Skeletal muscle cell (primary cell): Measurements from ENCODE around the gene JAKMIP3.

Experiments
- DNase-seq: peaks from one replicate; pipeline ENCODE4 v3.0.0-alpha.2; 2010; ENCODE audit warnings: low read depth
- H3K4me3 ChIP-seq: 2 replicates; pipeline ENCODE4 v1.5.1; 2011; ENCODE audit warnings: low read depth, mild to moderate bottlenecking, control low read depth, low read length, moderate library complexity

JAKMIP3 gene

DNA sequence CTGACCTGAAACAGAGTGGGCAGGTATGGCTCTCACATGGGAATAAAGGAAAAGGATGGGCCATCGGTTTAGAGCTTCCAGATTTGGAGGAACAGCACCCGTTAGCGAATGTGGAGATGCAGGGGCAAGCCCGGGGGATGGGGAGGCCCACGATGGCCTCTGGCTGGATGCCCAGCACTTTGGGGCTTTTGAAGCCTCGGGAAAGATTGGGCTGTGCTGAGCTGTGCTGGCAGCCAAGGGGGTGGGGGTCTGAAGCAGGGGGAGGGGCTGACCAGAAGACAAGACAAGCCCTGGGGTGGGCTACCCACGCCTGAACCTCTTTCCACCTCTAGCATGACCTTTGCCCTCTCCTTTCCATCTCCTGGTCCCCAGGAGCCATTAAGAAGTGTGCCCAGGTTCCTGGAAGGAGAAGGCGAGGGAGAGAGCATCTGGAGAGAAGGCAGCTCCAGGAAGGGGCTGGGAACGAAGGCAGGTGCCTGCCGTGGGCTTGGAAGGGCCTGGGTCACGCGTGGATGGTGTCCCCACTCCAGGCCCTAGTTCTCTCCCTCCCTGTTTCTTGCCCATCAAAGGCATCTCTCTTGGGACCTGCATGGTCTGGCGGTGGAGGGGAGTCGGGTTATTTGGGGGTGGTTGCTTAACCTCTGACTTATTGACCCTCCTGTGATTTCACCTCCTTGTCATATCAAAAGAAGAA is 39.7 kb downstream of the JAKMIP3 start:
- no peak for DNase-seq

DNA sequence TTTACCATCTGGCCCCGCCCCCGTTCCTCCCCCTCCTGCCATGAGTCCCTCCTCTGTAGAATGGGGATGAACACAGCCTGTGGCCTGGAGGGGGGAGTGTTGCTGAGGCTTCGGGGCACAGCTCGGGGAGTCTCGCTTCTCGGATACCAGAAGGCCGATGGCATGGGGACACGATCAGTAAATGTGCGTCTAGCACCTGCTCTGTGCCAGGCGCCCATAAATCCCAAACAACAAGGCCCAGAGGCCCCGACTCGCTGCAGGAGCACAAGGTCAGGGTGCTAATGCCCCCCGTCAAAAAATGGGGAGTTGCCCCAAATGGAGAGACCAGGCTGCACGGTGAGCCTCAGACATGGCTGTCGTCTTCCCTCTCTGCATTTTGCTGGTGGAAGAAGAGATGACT is 40.7 kb downstream of the JAKMIP3 start:
- H3K4me3 ChIP-seq, result no peak overlapping the region
- no peak for DNase-seq

More for the DNA sequence above, 39.7 kb downstream of the JAKMIP3 start:
- no peak overlapping the region for H3K4me3 ChIP-seq

DNA sequence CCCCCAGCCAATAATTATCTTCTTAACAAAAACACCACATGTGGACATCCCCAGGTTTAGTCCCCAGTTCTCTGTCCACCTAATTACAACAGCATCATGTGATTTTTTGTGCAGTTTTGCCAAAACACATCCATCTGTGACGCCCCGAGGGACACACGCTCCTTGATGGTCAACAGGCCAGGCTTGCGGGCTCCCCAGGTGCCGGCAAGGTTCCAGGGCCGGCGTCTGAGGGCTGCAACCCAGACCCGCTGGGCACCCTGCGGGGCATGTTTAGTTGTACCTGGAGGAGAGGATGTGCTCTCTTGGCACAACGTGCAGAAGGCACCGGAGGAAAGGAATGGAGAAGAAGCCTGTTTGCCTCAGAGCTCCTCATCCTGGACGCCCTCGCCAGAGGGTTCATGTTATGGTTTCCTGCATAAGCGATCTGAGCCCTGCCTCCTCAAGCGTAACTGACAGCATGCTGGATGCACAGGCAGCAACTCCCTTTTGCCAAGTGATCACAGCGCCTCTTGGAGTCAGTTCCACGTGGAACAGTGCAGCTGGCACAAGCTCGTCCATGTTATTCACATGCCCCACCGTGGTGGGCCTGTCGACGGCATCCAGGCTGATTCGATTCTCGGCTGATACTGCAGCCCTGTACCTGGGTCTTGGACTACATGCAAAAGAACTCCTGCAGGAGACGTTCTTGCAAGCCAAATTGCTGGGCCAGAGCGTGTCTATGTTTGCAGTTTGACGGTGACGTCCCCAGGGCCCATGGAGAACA is 41.6 kb downstream of the JAKMIP3 start:
- DNase-seq, result no peak
- H3K4me3 ChIP-seq, result no peak overlapping the region

DNA sequence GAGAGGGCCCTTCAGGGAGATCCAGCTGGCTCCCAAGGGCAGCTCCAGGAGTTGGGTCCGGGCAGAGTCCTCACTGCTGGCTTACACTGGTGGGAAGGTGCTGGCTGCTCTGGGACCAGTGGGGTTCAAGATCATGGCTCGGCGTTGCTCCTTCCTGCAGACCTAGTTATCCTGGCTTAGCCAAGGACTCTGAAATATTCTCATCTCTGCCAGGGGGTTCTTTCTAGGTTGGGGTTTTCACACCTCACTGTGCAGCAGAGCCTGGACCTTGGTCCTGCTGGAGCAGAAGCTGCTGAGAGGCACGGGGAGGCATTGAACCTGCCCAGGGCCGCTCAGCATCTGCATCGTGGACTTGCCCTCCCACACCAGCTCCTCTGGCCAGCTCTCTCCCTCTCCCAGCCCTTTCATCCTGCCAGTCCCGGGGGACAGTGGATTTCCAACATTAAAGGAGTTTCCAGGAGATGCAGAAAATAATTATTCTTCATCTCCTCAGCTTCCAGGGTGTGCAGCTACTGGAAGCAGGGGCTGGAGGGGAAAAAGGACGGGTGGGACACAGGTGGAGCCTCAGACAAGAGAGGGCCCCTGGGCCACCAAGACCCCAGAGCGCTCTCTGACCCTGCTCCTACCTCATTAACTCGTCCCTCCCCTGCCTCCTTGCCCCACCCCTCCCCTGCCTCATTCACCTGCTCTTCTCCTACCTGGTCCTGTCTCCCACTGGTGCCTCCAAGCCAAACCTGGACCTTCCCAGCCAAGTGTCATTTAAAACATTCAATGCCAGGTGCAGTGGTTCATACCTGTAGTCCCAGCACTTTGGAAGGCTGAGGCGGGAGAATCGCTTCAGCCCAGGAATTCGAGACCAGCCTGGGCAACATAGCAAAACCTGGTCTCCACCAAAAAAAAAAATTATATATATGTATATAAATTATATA is 42.5 kb downstream of the JAKMIP3 start:
- DNase-seq, result no peak
- no peak overlapping the region for H3K4me3 ChIP-seq

DNA sequence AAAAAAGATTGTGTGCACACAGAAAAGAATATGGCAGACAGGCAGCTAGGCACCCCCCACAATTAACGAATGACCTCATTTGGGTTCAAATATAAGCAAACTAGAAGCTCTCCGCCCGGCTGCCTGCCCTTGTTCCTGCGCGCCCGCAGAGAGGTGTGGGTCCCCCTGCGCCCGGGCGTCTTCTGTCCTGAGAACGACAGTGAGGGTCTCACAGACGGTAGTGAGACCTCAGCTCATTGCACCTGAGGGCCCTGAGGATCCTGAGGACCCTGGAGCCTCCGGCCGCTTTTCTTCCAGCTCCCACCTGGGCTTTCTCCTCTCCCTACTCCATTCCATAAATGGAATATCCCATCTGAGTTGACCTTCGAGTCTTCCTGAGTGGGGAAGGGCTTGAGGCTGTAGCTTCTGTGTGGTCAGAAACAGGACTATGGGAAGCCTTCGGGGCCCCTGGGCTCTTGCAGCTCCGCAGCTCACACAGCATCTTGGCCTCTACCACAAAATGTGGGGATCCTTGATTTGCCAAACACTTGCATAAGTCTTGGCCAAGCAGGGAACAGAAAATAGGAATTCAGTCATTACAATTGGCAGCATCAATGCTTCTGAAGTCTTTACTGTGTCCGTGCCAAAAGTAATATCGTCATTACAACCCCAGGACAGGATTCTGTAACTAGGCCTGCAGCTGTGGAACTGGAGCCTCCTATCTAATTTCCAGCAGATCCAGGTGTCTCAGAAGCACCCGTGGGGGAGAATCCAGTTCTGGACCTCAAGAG is 43.8 kb downstream of the JAKMIP3 start:
- no peak for DNase-seq
- no peak overlapping the region for H3K4me3 ChIP-seq

DNA sequence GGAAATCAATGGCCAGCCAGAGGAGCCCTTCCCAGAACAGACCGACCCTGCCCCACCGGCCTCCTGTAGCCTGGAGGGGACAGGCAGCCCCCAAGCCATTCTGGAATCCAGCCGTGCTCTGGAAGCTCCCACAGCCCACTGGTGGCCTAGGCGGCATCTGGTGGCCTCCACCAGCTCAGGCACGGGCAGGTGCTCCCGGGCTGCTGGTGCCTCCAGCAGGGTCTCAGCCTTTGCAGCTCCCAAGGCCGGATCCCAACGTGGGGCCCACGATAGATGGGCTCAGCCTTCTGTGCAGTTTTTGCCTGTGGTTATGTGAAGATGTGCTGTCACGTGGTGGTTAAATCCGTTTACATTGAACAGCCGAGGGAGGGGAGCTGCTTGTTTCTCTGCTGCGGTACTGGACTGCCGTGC is 44.4 kb downstream of the JAKMIP3 start:
- no peak for DNase-seq
- H3K4me3 ChIP-seq, result no peak overlapping the region

DNA sequence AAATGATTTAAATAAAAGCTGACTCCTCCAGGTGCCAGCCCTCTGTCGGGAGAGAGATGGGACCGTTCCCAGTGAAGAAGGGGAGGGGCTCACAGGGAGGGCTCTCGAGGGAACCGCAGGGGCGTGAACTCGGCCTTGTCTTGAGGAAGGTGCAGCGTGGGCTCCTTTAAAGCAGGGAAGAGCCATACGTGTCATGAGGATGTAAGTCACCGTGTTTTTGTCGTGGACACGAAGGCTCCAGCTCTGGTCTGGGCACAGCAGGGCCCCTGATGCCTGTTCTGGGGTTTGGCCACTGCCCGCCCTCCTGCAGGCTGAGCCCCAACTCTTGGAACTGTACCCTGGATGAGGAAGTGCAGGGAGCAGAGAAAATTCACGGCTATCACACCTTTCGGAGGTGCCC is 45.0 kb downstream of the JAKMIP3 start:
- no peak overlapping the region for H3K4me3 ChIP-seq
- no peak for DNase-seq

DNA sequence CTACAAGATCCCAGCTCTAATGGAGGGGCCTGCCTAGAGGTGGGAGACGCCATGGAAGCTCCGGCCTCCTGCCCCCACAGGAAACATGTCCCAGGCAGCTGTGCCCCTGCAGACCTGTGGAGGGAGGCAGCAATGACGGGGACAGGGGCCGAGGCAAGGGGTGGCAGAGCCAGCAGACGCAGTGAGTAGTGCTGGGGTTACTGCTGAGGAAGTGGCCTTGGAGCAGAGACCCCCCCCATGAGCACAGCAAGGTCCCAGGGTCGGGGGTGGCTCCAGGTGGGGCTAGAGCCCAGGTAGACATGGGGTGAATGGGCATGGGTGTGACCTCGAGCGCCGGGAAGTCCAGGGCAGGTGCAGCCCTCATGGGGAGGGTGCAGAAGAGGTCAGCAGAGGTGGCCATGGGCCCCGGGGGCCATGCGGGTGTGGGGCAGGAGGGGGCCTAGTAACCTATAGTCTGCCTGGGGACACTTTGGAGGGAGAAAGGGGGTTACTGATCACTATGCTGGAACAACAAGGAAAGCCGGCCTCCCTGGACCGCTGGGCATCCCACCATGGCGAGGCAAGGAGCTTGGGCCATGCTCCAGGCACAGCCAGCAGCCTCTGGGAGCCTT is 45.5 kb downstream of the JAKMIP3 start:
- DNase-seq, result no peak
- H3K4me3 ChIP-seq, result no peak overlapping the region

DNA sequence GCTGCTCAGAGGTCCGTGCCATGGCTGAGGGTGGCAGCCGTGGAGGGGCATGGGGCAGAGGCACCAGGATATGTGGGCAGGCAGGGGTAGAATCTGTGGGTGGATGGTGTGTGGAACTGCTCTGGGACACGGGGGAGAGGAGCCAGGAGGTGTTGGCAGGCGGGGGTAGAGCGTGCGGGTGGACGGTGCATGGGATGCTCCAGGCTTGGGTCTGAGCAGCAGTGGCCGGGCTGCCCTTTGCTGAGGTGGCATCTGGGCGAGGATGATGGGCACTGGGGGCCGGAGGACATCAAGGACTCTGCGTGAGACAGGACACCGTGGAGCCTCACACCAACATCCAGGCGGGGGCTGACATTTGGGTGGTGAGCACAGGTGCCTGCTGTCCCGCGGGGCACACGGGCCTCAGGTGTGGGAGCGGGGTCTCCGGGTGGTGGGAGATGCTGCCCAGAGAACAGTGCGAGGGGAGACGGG is 46.2 kb downstream of the JAKMIP3 start:
- H3K4me3 ChIP-seq, result no peak overlapping the region
- no peak for DNase-seq

DNA sequence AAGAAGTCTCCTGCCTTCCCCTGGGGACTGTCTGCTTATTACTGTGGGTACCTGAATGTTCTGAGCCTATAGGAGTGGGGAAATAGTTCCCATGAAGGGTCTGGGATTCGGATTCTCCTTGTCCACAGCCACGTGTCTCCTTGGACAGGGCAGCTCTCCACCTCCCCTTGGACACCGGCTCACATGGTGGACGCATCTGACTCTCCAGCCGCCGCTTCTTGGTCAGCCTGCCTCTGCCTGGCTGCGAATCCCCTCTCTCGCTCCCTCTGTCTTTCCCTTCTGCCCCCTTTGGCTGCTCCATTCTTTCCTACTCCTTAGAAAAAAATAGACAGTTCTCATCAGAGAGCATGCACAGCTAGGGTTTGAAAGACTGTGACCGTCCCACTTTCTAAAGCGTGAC is 46.9 kb downstream of the JAKMIP3 start:
- DNase-seq, result no peak
- H3K4me3 ChIP-seq, result no peak overlapping the region

DNA sequence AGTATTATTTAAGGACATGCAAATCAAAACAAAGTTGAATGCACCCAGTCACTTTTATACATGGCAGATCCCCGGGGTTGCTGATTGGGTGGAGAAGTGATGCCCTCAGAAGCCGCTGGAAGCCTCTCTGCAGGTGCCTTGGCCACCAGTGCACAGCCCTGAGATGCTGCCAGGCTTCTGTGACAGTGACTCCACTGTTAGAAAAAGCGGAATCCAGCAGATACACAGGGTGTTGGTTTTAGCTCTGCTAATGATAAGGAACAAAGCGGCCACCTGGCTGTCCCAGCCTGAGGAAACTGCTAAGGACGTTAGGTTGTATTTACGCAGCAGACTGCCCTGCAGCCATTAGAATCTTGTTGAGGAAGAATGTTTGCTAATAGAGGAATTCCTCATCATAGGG is 47.5 kb downstream of the JAKMIP3 start:
- no peak for DNase-seq
- H3K4me3 ChIP-seq, result no peak overlapping the region

DNA sequence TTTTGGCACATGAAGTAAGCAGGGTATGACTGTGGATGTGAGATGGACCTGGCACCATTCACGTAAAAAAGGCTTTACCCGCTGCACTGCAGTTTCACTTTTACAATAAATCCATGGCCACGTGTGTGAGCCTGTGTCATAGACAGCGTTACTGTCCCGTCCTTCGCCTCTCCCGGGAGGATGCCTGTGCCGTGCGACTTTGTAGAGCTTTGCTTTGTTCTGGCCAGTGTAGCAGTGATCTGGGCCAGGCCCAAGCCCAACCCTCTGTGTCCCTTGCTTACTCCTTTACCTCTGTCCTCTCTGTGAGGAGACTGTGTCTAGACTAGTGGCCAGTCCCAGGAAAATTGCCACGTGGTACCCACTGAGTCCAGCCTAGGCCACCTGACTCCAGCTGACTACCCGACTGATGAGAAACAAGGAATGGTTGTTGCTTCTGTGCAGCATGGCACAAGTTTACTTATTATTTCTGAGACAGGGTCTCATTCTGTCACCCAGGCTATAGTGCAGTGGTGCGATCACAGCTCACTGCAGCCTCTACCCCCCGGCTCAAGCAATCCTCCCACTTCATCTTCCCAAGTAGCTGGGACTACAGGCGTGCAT is 48.1 kb downstream of the JAKMIP3 start:
- no peak overlapping the region for H3K4me3 ChIP-seq
- no peak for DNase-seq

DNA sequence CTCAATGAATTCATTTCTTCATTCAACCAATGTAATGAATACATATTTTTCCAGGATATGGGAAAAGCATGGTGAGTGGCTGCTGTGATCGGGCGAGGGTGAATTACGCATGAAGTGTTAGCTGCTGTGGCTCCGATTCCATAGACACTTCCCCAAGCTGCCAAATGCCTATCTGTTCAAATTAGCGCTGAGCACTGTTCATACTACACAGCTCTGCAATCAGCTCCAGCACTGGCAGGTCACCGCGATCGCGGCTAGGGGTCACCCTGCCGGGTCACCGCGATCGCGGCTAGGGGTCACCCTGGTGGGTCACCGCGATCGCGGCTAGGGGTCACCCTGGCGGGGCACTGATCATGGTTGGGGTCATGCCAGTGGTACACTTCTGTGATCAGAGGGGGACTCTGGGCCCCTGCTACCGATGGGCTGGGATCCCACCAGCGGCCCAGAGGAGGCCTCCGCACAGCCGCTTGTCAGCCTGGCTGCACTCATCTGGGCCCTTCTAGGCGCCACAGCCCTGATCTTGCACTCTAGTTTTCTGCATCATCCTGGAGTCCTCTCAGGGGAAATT is 49.3 kb downstream of the JAKMIP3 start:
- no peak for DNase-seq
- H3K4me3 ChIP-seq, result no peak overlapping the region
